ENCODE results near the gene APOBEC4.
"Not testable (repeated sequence)": the region's sequence is repeated elsewhere in the genome, so short reads cannot be mapped to it uniquely, and the experiment has no call there.

Gene APOBEC4

DNA sequence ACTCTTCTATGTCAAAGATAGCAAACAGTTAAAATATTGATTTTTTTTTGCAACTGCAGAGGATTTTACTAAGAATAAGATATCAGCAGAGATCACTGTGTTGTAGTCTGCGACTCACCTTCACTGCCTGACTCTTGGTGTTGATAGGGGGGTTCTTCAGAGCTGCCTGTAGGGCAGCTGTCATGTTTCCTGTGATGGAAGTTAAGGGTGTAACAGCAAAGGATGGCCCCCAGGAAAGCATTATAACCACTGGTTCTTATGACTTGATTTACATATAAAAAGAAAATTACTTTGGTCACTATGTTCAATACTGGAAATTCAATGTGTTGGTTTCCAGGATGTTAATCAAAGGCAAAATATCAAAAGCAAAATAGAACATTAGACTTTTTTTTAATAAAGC, 20.2 kb downstream of the APOBEC4 start:
- no peak for DNase-seq

DNA sequence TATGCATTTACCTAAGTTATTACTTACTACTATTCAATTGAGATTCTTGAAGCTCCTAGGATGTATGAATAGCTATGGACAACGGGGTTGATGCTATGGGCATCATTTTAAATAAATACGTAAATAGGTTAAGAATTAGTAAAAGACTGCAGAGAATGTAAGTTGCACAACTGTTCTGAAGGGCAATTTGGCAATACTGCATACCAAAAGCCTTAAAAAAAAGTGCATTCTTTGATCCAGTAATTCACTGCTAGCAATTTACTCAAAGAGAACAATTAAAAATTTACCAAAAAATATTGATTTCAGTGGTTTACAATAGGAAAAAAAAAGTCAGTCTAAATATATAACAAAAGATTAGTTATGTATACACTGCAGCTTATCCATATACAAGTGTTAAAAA, 21.0 kb downstream of the APOBEC4 start:
- DNase-seq = no peak

DNA sequence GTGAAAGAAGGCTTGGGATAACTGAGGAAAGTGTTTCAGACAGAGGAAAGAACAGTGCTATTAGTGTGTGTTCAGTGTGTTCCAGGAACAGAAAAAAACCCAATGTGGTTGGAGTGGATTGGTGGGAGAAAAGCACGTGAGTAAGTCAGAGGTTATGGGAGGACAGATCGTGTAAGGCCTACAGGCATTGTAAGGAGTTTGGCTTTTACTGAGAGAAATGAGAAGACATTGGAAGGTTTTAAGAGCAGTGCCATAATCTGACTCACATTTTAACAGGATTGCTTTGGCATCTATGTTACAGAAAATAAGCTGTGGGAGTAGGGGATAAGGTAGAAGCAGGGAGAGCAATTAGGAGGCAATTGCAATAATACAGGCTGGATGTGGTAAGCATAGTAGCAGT, 22.4 kb downstream of the APOBEC4 start:
- DNase-seq = no peak

DNA sequence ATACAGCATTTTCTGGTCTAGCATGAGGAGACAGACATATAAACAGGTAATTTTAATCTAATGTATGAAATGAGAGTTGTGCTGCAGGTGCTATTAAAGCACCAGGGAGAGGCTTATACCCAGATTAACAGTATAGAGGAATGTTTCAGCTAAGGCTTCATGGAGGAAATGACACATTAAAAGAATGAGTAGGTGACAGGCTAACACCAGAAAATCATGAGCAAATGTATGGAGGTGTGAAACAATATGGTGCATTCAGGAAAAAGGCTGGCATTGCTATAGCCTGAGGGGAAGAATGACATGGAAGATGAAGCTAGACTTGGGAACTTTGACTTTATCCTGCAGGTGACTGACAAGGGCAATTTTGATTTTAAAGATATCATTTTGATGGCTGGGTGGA, 24.6 kb downstream of the APOBEC4 start:
- DNase-seq = no peak

DNA sequence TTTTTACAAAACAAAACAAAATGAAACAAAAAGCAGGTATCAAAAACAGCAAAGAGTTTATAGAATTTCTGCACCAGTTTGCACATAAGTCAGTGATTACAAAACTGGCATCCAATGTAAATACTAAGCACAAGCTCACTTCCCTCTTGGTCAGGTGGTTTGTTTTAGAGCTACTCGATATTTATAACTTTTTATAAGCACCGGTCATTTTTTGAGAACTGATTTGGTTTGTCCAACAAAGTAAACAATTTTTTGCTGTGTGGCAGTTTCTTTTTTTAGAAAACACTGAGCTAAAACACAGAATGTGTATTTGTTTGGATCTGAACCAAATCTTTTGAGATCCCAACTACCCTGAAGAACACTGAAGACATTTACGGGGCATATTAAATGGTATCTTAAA, 26.9 kb downstream of the APOBEC4 start:
- DNase-seq = not testable (repeated sequence)

DNA sequence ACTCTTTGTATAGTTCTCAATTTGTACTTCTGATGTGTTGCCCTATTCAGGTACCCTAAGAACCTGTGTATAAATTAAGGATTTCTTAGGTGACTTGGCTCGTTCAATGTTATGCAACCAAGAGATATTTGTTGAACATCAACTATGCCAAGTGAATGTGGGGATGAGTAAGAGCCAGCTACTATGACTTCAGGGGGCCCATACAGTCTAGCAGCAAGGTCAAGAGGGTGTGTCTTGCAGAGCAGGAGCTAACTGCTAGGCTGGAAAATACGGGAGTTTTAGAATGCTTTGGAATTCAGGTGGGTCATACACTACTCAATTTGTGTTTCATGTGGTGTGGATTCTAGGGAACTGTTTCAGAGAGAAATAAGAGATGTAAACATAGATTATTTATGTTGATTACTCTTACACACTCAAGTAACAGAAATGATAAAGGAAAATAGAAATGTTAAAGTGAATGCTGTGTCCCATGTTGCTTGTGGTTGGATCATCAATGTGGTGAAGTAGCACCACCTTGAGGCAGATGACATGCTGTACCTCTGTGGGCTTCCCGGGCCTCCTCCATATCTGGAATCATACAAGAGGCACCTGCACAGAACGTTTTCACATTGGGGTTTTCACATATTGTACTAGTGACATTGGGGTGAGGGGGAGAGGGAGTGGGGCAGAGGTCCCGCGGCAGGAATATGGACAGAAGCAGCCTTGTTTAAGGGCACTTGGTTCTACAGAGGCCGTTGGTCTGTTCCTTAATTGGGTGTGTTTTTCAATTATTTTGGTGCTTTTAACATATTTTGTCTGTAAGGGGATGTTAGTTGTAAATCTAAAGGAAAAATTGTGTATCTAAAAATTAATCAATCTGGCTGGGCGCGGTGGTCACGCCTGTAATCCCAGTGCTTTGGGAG, 30.0 kb downstream of the APOBEC4 start:
- DNase-seq = peak; percentile 51

DNA sequence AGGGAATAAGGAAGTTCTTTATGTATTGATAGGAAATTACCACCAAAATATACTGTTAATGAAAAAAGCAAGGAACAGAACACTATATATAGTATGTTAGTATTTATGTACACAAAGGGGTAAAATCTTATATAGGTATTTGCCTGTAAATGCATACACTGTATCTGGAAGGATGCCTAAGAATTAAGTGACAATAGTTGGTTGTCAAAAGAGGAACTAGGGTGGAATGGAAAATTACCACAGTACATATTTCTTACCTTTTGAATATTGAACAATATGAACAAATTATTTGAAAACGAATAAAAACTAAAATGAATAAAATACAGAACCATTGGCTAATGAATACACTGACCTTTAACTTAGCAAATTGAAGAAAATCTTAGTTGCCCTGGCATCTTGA, 31.1 kb downstream of the APOBEC4 start:
- no peak for DNase-seq

DNA sequence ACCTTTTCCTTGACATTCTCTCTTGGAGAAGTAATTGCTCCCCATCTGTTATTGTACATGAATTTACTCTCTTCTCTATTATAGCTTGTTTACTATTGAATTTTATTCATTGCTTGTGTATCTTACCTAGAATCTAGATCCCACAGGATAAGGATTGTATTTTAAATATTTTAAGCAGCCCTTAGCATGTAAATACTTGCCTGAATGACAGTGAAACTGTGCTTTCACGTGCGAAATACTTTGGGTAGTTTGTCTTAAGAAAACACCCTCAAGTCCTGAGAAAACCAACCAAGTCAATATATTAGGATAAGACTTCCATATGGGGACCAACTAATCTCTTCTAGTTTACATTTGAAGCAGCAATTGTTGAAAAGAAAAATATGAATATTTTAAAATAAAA, 32.8 kb downstream of the APOBEC4 start:
- DNase-seq = no peak

DNA sequence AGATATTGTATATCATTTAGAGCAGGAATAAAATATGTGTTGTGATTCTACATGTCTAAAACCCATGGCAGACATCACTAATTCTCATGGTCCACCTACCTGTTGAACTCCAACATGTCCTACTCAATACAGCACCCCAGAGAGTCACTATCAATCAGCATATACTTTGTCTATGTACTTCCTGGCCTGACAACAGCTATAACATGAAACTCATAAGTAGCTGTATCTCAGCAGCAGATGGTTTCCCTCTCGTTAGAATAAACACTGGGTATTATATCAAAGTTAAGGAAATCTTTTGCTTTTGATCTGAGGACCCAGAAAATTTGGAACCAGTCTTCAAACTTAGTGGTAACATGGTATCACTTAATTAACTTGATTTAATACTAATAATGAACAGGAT, 33.3 kb downstream of the APOBEC4 start:
- DNase-seq = no peak

DNA sequence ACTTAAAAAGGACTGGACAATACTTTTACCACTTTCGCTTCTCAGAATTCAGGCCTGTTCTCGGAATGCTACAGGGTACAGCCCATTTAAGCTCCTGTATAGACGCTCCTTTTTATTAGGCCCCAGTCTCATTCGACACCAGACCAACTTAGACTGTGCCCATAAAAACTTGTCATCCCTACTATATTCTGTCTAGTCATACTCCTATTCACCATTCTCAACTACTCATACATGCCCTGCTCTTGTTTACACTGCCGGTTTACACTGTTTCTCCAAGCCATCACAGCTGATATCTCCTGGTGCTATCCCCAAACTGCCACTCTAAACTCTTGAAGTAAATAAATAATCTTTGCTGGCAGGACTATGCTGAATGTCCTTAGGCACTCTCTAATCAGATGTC, 34.9 kb downstream of the APOBEC4 start:
- not testable (repeated sequence) for DNase-seq

DNA sequence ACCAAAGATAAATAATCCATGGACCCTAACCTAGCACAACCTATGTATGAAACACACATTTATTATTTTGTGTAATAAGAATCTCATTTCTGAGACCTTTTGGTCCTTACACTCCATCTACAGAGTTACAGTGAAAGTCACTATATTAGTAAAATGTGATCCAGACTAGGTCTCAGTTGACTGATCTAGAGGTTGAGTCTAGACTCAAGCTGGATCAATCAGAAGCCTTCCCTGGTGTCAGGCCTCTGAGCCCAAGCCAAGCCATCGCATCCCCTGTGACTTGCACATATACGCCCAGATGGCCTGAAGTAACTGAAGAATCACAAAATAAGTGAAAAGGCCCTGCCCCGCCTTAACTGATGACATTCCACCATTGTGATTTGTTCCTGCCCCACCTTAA, 40.1 kb downstream of the APOBEC4 start:
- DNase-seq = not testable (repeated sequence)

DNA sequence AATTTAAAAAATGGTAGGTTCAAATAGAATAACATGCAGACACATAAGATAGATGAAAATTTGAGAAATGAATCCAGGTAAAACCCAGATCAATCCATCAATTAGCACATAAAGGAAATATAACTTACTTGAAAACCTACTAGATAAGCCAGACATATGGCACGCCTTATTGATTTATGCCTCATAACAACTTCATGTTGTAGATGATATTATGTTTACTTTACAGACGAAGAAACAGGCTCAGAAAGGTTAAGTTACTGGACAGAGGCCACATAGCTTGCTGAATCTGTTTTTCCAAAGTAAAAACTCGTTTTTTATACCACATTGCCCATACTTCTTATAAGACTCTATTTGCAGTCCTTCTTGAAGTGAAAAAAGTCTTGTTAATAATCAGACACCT, 40.7 kb downstream of the APOBEC4 start:
- DNase-seq = no peak

DNA sequence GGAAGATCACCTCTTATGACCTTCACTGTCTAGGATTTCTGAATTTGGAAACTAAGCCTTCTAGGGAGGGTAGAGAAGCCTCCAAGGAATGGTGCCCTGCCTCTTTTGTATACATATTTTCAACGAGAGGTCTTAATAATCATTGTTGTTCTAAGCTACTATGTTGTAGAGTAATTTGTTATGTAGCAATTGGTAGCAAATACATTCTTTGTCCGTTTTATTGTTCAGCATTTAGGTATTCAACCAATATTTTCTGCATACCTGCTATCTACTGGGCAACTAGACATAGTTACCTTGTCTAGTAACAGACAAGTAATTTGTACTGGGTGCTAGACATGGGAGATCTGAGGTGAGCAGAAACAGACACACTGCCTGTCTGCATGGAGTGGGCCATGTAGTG, 42.1 kb downstream of the APOBEC4 start:
- DNase-seq = no peak

DNA sequence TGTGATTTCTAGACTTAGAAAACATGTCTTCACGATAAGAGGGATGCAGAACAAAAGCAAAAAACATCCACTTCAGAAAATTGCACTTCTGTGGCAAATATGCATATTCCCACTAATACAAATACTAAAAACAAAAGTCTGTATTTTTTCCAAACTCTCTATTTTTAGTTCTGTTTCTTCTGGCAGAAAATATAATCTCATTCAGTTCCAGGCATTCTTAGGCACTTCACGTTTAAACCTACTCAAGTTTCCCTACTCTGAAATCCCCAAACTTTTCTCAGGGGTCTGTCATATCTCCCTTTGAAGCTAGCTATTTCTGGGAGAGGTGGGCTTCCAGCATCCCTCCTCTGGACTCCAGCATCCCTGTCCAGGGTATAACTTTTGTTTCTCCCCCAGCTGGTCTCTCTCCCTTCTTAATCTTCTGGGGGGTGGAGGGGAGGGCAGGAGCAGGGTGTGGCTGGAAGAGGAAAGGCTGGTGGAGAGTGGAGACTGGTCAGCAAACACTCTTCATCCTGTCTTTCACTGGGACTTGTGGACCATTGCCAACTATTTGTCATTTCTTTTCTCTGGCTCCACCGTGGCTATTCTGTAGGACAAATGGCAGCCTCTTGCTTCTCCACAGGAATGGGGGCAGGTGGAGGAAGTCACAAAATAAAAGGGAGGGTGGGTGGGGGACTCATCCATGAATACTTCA, 43.2 kb downstream of the APOBEC4 start:
- DNase-seq = no peak

DNA sequence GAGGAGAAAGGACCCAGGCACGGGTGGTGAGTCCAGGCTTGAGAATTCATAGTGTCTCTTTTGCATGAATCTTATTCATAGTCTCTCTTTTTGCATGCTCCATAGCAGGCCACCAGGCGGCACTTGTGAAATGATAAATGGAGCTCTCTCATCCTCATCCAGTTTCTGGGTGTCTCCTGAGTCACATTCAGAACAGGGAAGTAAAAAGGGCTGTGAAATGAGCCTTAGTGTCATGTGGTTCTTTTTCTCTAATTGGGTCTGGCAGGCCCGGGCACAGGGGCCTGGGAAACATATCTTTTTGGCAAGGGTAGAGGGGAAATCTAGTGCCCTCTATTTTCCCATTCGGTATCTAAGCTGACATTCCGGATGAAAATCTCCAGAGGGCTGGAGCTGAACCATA, 43.8 kb downstream of the APOBEC4 start:
- DNase-seq = peak; percentile 58

DNA sequence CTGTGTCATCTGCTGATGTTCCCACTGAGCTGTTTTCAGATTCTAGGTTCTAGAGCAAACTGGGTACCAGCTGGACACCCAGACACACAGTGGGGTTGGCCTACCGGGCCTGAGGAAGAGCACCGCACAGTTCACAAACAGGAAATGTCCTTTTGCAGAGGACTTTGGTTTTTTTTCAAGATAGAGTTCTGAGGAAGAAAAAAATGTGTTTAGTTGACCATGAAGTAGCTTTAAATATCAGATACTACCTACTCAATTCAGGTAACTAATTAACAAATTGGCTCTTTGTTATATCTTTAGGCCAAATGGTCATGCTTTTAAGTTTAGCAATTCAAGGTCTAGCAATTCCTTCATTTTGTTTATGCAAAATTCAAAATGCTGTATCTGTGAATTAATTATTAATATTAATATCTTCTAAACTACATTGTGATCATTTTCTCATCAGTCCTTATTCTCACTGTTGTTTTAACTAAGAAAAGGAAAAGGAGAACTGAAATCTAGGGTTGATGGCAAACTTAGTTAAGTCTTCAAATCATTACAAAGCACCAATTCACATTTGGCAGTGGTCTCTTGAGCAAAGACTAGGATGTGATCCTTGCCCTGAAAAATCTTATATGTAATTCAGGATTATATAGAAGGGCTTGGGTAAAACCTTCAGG, 45.7 kb downstream of the APOBEC4 start:
- no peak for DNase-seq

DNA sequence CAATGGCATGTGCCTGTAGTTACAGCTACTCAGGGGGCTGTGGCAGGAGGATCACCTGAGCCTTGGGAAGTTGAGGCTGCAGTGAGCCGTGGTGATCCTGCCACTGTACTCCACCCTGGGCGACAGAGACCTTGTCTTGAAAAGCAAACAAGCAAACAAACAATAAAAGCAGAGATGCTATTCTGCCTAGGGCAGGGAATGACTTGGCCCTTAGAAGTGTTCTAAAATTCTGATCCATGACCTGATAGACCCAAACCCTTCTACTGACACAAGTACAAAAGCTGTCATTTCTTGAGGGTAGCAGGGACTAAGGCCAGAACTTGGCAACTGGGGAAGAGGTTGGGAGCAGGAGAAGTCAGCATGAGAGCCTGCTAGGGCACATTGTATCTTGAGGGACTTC, 47.2 kb downstream of the APOBEC4 start:
- no peak for DNase-seq

DNA sequence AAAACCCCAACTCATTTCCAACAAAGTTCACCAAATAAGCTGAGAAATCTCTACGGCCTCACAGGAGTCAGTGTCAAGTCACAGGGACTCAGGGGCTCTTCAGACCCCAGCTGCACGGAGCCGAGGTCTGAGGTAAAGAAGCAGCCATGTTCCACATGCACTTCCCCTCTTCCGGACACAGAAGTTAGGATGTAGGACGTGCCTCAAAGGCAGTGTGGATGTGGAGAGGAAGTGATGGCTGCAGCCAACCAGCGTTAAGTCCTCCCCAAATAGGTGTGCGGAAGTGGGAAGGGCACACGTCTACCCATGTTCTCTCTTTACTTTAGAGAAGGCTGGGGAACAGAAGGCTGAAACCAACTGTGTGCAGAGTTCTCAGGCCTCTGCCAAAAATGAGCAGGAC, 48.3 kb downstream of the APOBEC4 start:
- no peak for DNase-seq

DNA sequence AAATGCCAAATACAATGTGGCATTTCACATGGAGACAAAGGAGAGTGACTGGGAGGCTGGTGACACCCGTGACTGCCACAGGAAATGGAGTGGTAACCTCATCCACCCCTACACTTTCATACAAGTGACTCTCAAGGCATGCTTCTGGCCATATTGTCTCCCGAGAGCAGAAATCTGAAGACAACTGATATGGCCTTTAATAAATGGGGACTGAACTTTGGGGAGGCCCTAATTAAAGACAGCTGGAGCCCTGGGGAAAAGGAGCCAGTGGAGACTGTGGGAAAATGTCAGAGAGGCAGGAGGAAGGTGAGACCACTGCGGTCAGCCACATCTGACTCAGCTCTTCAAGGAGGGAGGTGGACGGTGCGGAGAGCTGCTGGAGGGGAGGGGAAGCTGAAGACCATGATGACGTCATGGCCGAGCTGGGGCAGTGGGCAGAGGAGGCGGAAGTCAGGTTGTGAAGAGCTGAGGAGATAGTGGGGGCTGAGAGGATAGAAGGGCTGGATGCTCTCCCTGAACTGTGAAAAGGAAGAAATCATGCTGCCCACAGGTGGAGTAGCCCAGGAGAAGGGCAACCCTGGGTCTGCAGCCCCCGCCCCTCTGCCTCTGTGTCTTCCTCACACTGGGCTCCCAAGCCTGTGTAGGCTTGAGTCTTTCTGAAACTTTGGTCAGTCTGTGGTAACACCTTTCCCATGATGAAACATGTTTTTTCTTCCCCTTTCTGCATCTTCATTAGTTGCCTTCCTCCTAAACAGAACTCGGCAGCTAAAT, 48.9 kb downstream of the APOBEC4 start:
- no peak for DNase-seq

DNA sequence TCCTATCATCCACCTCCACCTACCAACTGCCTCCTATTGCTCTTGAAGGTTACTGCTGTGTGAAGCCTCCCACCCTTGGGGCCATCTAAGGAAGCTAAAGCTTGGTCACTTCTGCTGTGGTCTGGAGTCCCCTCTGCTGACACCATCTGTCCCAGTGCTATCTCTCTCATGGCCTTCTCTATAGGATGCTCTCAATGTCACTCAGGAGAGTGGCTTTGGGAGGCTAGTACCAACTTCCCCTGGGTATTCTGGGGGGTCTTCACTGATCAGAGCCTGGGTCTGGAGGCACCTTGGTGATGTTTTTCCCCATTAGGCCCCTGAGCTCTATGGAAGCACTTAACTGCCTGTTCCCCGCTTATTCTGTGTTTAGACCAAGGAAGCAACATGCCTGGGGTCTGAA, 50.6 kb downstream of the APOBEC4 start:
- DNase-seq = no peak

DNA sequence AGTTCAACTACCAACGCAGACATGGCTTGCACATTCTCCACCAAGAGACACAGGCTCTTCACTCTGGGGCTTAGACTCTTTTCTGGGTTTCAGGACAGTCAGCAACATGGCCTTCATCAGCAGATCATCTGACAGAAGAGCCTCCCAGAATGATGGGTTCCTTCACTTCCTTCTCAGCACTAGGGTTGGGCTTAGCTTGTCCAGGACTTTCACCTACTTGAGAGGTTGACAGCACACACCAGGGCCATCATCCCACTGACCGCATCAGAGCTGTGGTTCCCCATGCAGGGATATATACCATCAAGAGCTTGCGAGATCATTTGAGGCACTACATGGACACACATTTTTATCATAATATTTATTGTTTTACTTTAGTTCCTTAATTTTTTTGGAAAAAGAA, 52.5 kb downstream of the APOBEC4 start:
- DNase-seq = no peak

DNA sequence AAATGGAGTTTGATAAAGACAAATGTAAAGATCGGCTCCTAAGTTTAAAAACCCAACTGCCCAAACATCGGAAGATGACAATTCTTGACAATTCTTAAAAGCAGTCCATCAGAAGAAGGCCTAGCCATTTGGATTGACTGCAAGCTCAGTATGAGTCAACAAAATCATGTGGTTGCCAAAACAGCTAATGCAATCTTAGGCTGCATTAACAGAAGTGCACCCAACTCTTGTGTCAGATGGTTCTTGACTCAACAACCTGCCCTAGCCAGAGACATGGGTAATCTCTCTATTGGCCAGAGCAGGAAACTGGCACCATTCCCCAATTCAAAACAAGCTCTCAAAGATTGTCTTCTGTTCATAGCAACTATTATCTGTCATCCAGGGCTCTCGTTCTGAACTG, 53.0 kb downstream of the APOBEC4 start:
- no peak for DNase-seq

DNA sequence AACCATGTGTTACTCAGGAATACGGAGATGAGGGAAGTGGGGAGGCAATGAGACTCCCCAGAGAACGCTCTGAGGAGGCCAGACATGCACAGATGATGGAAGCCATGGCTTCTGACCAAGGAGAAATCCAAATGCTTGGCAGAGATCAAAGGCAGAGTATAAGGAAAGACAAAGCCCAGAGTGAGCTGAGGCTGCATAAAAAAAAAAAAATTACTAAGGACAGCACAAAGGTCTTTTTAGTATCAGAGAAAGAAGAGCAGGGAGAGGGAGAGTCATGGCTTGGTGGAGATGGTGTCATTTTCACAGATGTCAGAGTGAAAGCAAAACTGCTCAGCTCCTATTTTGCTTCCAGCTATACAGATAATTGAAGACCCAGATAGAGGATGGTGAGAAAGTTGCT, 54.7 kb downstream of the APOBEC4 start:
- DNase-seq = no peak
